Keratinocyte (primary cell): Measurements from ENCODE around the gene IKZF1. TPM values are rescaled to one million over a fixed set of nuclear protein-coding genes. Genes with fewer than 3 reads are reported as not detected.

Experiments
- DNase-seq: peaks from one replicate; pipeline ENCODE4 v3.0.0-alpha.2; 2011; ENCODE audit warnings: low read depth, missing footprints, low spot score
- FAIRE-seq: peaks from 2 replicates; lab custom pipeline; 2011; peaks lifted over from hg19 to GRCh38; lab: Jason Lieb, UNC
- H2AFZ ChIP-seq: 2 replicates; pipeline ENCODE4 v1.6.0; 2012; ENCODE audit warnings: low read length, control low read depth, inconsistent platforms; ENCODE audit not compliant: control insufficient read depth
- H3K27ac ChIP-seq: 2 replicates; pipeline ENCODE4 v1.5.1; 2011; ENCODE audit warnings: low read length; ENCODE audit not compliant: control insufficient read depth, insufficient read depth
- H3K27me3 ChIP-seq: 3 replicates; pipeline ENCODE4 v1.6.0; 2011; ENCODE audit warnings: low read length; ENCODE audit not compliant: control insufficient read depth, insufficient read depth; ENCODE audit errors: extremely low read depth
- H3K36me3 ChIP-seq, 2 experiments: 2 replicates in 1 of 2; 3 replicates in 1 of 2; pipeline ENCODE4 v1.5.1; 2011; ENCODE audit warnings: low read length in 2 of 2, mild to moderate bottlenecking in 1 of 2; ENCODE audit not compliant: control insufficient read depth in 2 of 2, insufficient read depth in 2 of 2; ENCODE audit errors: extremely low read depth in 1 of 2
- H3K4me1 ChIP-seq: 3 replicates; pipeline ENCODE4 v1.5.1; 2011; ENCODE audit warnings: low read length; ENCODE audit not compliant: control insufficient read depth, insufficient read depth; ENCODE audit errors: extremely low read depth
- H3K4me2 ChIP-seq: 3 replicates; pipeline ENCODE4 v1.6.0; 2011; ENCODE audit warnings: low read depth, low read length; ENCODE audit not compliant: control insufficient read depth, insufficient read depth; ENCODE audit errors: extremely low read depth
- H3K4me3 ChIP-seq, 3 experiments: fragments of 200-600 bp in 1 of 3; sonication (generic) in 1 of 3; 2 replicates in 2 of 3; 3 replicates in 1 of 3; pipeline ENCODE4 v1.5.1; 2011 to 2016; ENCODE audit warnings: low read length in 3 of 3, mild to moderate bottlenecking in 3 of 3, control low read depth in 2 of 3, inconsistent platforms in 1 of 3, low read depth in 1 of 3, mixed read lengths in 1 of 3, mixed run types in 1 of 3, moderate library complexity in 1 of 3; ENCODE audit not compliant: control insufficient read depth in 2 of 3, insufficient read depth in 2 of 3; ENCODE audit errors: extremely low read depth in 1 of 3
- H3K79me2 ChIP-seq: 2 replicates; pipeline ENCODE4 v1.6.0; 2012; ENCODE audit warnings: low read length; ENCODE audit not compliant: control insufficient read depth, insufficient read depth
- H3K9ac ChIP-seq: 3 replicates; pipeline ENCODE4 v1.6.0; 2011; ENCODE audit warnings: low read length; ENCODE audit not compliant: control insufficient read depth, insufficient read depth; ENCODE audit errors: extremely low read depth
- H3K9me1 ChIP-seq: 3 replicates; pipeline ENCODE4 v1.6.0; 2011; ENCODE audit warnings: low read length; ENCODE audit not compliant: control insufficient read depth, insufficient read depth; ENCODE audit errors: extremely low read depth
- H3K9me3 ChIP-seq: 2 replicates; pipeline ENCODE4 v1.5.1; 2012; ENCODE audit warnings: low read depth, low read length; ENCODE audit not compliant: control insufficient read depth
- H4K20me1 ChIP-seq: 3 replicates; pipeline ENCODE4 v1.6.0; 2011; ENCODE audit warnings: low read length; ENCODE audit not compliant: control insufficient read depth, insufficient read depth; ENCODE audit errors: extremely low read depth
- CTCF ChIP-seq, 3 experiments: IDR thresholded peaks in 1 of 3; conservative IDR thresholded peaks in 1 of 3; optimal IDR thresholded peaks in 1 of 3; 2 replicates in 2 of 3; 3 replicates in 1 of 3; pipeline versions ENCODE3 to v1.5.1; 2011; ENCODE audit warnings: low read length in 3 of 3, mild to moderate bottlenecking in 3 of 3, moderate library complexity in 2 of 3, control low read depth in 1 of 3, inconsistent platforms in 1 of 3; ENCODE audit not compliant: insufficient read depth in 2 of 3; ENCODE audit errors: extremely low read depth in 1 of 3
- EZH2 ChIP-seq: IDR thresholded peaks from one replicate; pipeline ENCODE4 v1.6.1; 2012; ENCODE audit warnings: inconsistent platforms, mild to moderate bottlenecking, low read length, moderate library complexity
- dilution Hi-C: fragments of 300-500 bp; cut with MboI; formaldehyde crosslinking; loops from one replicate; pipeline ENCODE4 v1.7.0; 2020; ENCODE audit warnings: low sequenced_read_pairs; ENCODE audit not compliant: extremely low pct_ligation_motif_present
- polyA plus RNA-seq, 5 experiments: library from polyadenylated mRNA; depleted of rRNA in 3 of 5; stranded (reverse) in 3 of 5; stranded (forward) in 1 of 5; unstranded in 1 of 5; fragments of >200 nt; gene quantifications; 1 replicate in 1 of 5; 2 replicates in 3 of 5; 3 replicates in 1 of 5; pipeline versions ENCODE4 v1.2.1 to v1.2.3, GENCODE V29; 2011 to 2012; ENCODE audit warnings: missing spikeins in 2 of 5, low read depth in 1 of 5, low replicate concordance in 1 of 5

Gene IKZF1
- polyA plus RNA-seq, 1 donor (not counting 4 experiments of a cell fraction or from before 2014, with no cell fraction given): not detected

- DNase-seq (no peak), FAIRE-seq (no peak)
- H3K9me1 ChIP-seq: no peaks in the 10 kb centered on the region
- no peaks in the 10 kb centered on the region for H4K20me1 ChIP-seq
- TF ChIP-seq EZH2 (no peak), CTCF (optimal IDR thresholded peaks at IDR 0.05 in 1 of 3, IDR thresholded peaks at IDR 0.05 in 1 of 3, conservative IDR thresholded peaks at IDR 0.05 in 1 of 3; ENCODE audit: extremely low read depth in 1 of 3, insufficient read depth in 2 of 3, low read length in 3 of 3) (no peak)
- no peak overlapping the region for H3K4me3 ChIP-seq
- no peak overlapping the region for H3K9ac ChIP-seq
- dilution Hi-C loops: no loop called here
- no peaks in the 10 kb centered on the region for H3K9me3 ChIP-seq
- no peak overlapping the region for H3K4me2 ChIP-seq
- no peaks in the 10 kb centered on the region for H3K4me1 ChIP-seq
- H3K27ac ChIP-seq: no peak overlapping the region
- peaks cover 2% of the 10 kb centered on the region for H3K27me3 ChIP-seq
- H3K36me3 ChIP-seq: no peaks in the 10 kb centered on the region
- no peaks in the 10 kb centered on the region for H3K79me2 ChIP-seq
- no peak overlapping the region for H2AFZ ChIP-seq
Measured at GRCh38 chr7:50334341-50334994, 30.0 kb downstream of the IKZF1 start.

- no peak for FAIRE-seq
Measured at GRCh38 chr7:50335230-50335794, 30.8 kb downstream of the IKZF1 start.

More at GRCh38 chr7:50335230-50335794, 30.8 kb downstream of the IKZF1 start:
- DNase-seq: no peak
- no peaks in the 10 kb centered on the region for H3K79me2 ChIP-seq
- no peaks in the 10 kb centered on the region for H3K4me1 ChIP-seq
- H3K36me3 ChIP-seq: no peaks in the 10 kb centered on the region
- H3K4me3 ChIP-seq: no peak overlapping the region
- TF ChIP-seq EZH2 (no peak), CTCF (optimal IDR thresholded peaks at IDR 0.05 in 1 of 3, IDR thresholded peaks at IDR 0.05 in 1 of 3, conservative IDR thresholded peaks at IDR 0.05 in 1 of 3; ENCODE audit: extremely low read depth in 1 of 3, insufficient read depth in 2 of 3, low read length in 3 of 3) (no peak)
- H3K4me2 ChIP-seq: no peak overlapping the region
- no peaks in the 10 kb centered on the region for H3K9me3 ChIP-seq
- H3K27me3 ChIP-seq: peaks cover 2% of the 10 kb centered on the region
- no peak overlapping the region for H3K27ac ChIP-seq
- H4K20me1 ChIP-seq: no peaks in the 10 kb centered on the region
- H3K9ac ChIP-seq: no peak overlapping the region
- H3K9me1 ChIP-seq: no peaks in the 10 kb centered on the region
- dilution Hi-C loops: no loop called here
- no peak overlapping the region for H2AFZ ChIP-seq
